Measurements from ENCODE around the gene LAMA2.

Gene LAMA2

GRCh38 chr6:129565811-129566210 lies 682.9 kb downstream of the LAMA2 start:
- TF ChIP-seq ELF4 (IDR thresholded peaks at IDR 0.05) (no peak), FOXA1 (IDR thresholded peaks at IDR 0.05) (no peak), NFRKB (IDR thresholded peaks at IDR 0.05) (no peak), SUZ12 (IDR thresholded peaks at IDR 0.05) (no peak), SP1 (IDR thresholded peaks at IDR 0.05) (no peak), FOXK2 (IDR thresholded peaks at IDR 0.05) (no peak), FOXM1 (IDR thresholded peaks at IDR 0.05; ENCODE audit: borderline replicate concordance) (no peak), ARNT (IDR thresholded peaks at IDR 0.05) (no peak), TARDBP (IDR thresholded peaks at IDR 0.05) (no peak), LEF1 (IDR thresholded peaks at IDR 0.05; ENCODE audit: borderline replicate concordance) (no peak), CTBP1 (IDR thresholded peaks at IDR 0.05; ENCODE audit: borderline replicate concordance) (no peak), L3MBTL2 (conservative IDR thresholded peaks at IDR 0.05) (no peak), HDGF (IDR thresholded peaks at IDR 0.05; ENCODE audit: borderline replicate concordance) (no peak), BHLHE40 (IDR thresholded peaks at IDR 0.05; ENCODE audit: borderline replicate concordance) (no peak), ZNF384 (IDR thresholded peaks at IDR 0.05) (no peak)
- TF ChIP-seq, protein P1, sequence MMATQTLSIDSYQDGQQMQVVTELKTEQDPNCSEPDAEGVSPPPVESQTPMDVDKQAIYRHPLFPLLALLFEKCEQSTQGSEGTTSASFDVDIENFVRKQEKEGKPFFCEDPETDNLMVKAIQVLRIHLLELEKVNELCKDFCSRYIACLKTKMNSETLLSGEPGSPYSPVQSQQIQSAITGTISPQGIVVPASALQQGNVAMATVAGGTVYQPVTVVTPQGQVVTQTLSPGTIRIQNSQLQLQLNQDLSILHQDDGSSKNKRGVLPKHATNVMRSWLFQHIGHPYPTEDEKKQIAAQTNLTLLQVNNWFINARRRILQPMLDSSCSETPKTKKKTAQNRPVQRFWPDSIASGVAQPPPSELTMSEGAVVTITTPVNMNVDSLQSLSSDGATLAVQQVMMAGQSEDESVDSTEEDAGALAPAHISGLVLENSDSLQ (IDR thresholded peaks at IDR 0.05), result no peak
- POLR2A ChIA-PET, result no interaction called here
- CTCF ChIA-PET, result interaction anchor here (3.8 kb wide), 1 partner anchor 66 kb away, joined by 46 read pairs; no protein-coding TSS in a partner anchor

More at GRCh38 chr6:129565811-129566210, 682.9 kb downstream of the LAMA2 start:
- DNase-seq (ENCODE audit: extremely low spot score), result no peak
